Effector memory CD8-positive, alpha-beta T cell (primary cell): ENCODE measurements around the gene ABCG1.

Experiments used
- ATAC-seq: fragments of 150-1000 bp; cut with Tn5 transposase; replicated peaks from 2 replicates; pipeline ENCODE4 v1.10.0; 2021; ENCODE audit warnings: mild to moderate bottlenecking, moderate library complexity
- DNase-seq, 3 experiments: peaks; one replicate each; pipeline ENCODE4 v3.0.0; 2021
- H3K27ac Mint-ChIP-seq, 2 donors: one replicate each; pipeline ENCODE4 v1.8.0; 2022; ENCODE audit warnings: mild to moderate bottlenecking in 2 of 2, mixed read lengths in 2 of 2, moderate library complexity in 2 of 2
- H3K27me3 Mint-ChIP-seq, 2 donors: one replicate each; pipeline ENCODE4 v1.8.0; 2022; ENCODE audit warnings: mixed read lengths in 2 of 2
- H3K36me3 Mint-ChIP-seq: one replicate; pipeline ENCODE4 v1.8.0; 2022; ENCODE audit warnings: mild to moderate bottlenecking, moderate library complexity, mixed read lengths; ENCODE audit not compliant: insufficient read depth
- H3K4me1 Mint-ChIP-seq, 2 donors: one replicate each; pipeline ENCODE4 v1.8.0; 2022; ENCODE audit warnings: low read depth in 2 of 2, mixed read lengths in 2 of 2
- H3K4me3 Mint-ChIP-seq, 2 donors: one replicate each; pipeline ENCODE4 v1.8.0; 2022; ENCODE audit warnings: mild to moderate bottlenecking in 2 of 2, mixed read lengths in 2 of 2, moderate library complexity in 2 of 2
- H3K9me3 Mint-ChIP-seq, 2 donors: one replicate each; pipeline ENCODE4 v1.8.0; 2022; ENCODE audit warnings: mixed read lengths in 2 of 2

The ABCG1 gene

GRCh38 chr21:42213082-42213774 lies 5.7 kb upstream of the ABCG1 start:
- no peaks in the 10 kb centered on the region for H3K27me3 Mint-ChIP-seq
- peaks cover 4% of the 10 kb centered on the region for H3K36me3 Mint-ChIP-seq
- H3K4me3 Mint-ChIP-seq = no peak overlapping the region
- ATAC-seq = no peak
- H3K9me3 Mint-ChIP-seq = peaks cover 0 to 2% of the 10 kb centered on the region in 2 donors
- no peak for DNase-seq
- peaks cover 0 to 1% of the 10 kb centered on the region in 2 donors for H3K4me1 Mint-ChIP-seq
- H3K27ac Mint-ChIP-seq = no peak overlapping the region

GRCh38 chr21:42214081-42214750 lies 4.7 kb upstream of the ABCG1 start:
- ATAC-seq (no peak), DNase-seq (no peak)
- Mint-ChIP-seq H3K4me1 (peaks cover 0 to 1% of the 10 kb centered on the region in 2 donors), H3K9me3 (peaks cover 0 to 2% of the 10 kb centered on the region in 2 donors), H3K36me3 (peaks cover 7% of the 10 kb centered on the region), H3K27ac (peak overlapping the region; percentile 60 to 66), H3K27me3 (no peaks in the 10 kb centered on the region), H3K4me3 (no peak overlapping the region)

DNA sequence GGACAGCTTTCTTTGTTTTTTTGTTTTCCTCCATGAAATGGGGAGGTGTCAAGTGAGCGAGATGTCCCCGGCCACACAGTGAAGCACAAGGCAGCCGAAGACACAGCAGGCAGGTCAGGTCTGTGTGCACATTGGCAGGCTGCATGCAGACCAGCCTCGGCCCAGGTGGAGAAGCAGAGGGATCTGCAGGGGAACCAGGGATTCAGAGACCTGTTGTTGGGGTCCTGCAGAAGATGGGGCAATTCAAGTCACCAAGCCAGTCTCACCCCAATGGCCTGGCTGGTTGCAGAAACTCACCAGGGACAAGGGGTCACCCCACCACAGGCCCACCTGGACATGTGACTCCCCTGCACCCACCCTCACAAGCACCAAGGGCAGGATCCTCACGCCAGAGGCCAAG lies 4.0 kb upstream of the ABCG1 start:
- Mint-ChIP-seq H3K36me3 (peaks cover 14% of the 10 kb centered on the region), H3K9me3 (peaks cover 0 to 2% of the 10 kb centered on the region in 2 donors), H3K4me3 (no peak overlapping the region), H3K4me1 (peaks cover under 1 to 1% of the 10 kb centered on the region in 2 donors), H3K27ac (peak overlapping the region in 1 of 2 donors; percentile 60), H3K27me3 (no peaks in the 10 kb centered on the region)
- DNase-seq = no peak
- no peak for ATAC-seq

GRCh38 chr21:42215942-42216725 lies 2.8 kb upstream of the ABCG1 start:
- Mint-ChIP-seq H3K4me3 (no peak overlapping the region), H3K4me1 (peaks cover 8 to 9% of the 10 kb centered on the region in 2 donors), H3K27ac (no peak overlapping the region), H3K27me3 (no peaks in the 10 kb centered on the region), H3K36me3 (peaks cover 22% of the 10 kb centered on the region), H3K9me3 (peaks cover 0 to 2% of the 10 kb centered on the region in 2 donors)
- no peak for DNase-seq
- no peak for ATAC-seq

- Mint-ChIP-seq H3K27ac (peak overlapping the region in 1 of 2 donors; percentile 60), H3K4me3 (no peak overlapping the region), H3K4me1 (peaks cover 12 to 15% of the 10 kb centered on the region in 2 donors), H3K9me3 (peaks cover 0 to 2% of the 10 kb centered on the region in 2 donors), H3K36me3 (peaks cover 26% of the 10 kb centered on the region), H3K27me3 (no peaks in the 10 kb centered on the region)
- ATAC-seq (no peak), DNase-seq (no peak)
Measured at GRCh38 chr21:42216726-42217572, 2.0 kb upstream of the ABCG1 start.

- DNase-seq (no peak), ATAC-seq (no peak)
- H3K9me3 Mint-ChIP-seq = peaks cover 0 to 2% of the 10 kb centered on the region in 2 donors
- peaks cover 19 to 27% of the 10 kb centered on the region in 2 donors for H3K4me1 Mint-ChIP-seq
- H3K4me3 Mint-ChIP-seq = peak overlapping the region; percentile 86 to 88
- H3K27ac Mint-ChIP-seq = peak overlapping the region; percentile 91 to 96
- H3K27me3 Mint-ChIP-seq = no peaks in the 10 kb centered on the region
- H3K36me3 Mint-ChIP-seq = peaks cover 34% of the 10 kb centered on the region
Measured at GRCh38 chr21:42219606-42220137, 732 bp downstream of the ABCG1 start.

DNA sequence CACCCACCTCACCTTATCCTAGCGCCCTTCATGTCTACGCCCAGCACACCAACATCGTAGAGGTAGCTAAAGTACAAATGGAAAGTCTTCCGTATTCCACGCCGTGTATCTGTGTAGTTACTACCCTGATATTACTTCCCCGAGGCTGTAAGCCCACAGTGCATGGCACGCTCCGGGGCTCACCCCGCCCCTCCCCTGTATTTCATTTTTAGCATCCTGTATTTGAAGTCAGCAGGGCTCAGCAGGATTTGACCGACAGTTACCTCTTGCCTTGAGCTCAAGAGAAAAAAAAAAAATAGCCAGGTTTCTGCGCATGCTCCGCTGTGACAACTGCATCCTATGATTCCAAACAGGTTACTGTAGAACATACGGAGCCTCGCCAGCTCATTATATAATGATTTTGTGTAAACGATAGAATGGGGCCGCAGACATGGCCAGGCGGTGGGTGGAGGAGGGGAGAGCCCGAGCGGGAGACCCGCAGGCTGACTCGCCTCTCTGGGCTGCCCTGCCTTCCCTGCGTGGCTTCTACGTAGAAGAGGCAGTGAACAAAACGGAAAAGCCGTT lies 1.3 kb downstream of the ABCG1 start:
- Mint-ChIP-seq H3K36me3 (peaks cover 40% of the 10 kb centered on the region), H3K9me3 (peaks cover 0 to 2% of the 10 kb centered on the region in 2 donors), H3K27ac (peak overlapping the region; percentile 91 to 96), H3K4me1 (peaks cover 19 to 27% of the 10 kb centered on the region in 2 donors), H3K4me3 (peak overlapping the region; percentile 86 to 88), H3K27me3 (no peaks in the 10 kb centered on the region)
- peak; percentile 86 for ATAC-seq
- peak; percentile 81 to 84 (median 84) for DNase-seq

- H3K27ac Mint-ChIP-seq = peak overlapping the region in 1 of 2 donors; percentile 77
- H3K36me3 Mint-ChIP-seq = peaks cover 53% of the 10 kb centered on the region
- H3K9me3 Mint-ChIP-seq = no peaks in the 10 kb centered on the region
- peaks cover 22 to 28% of the 10 kb centered on the region in 2 donors for H3K4me1 Mint-ChIP-seq
- H3K4me3 Mint-ChIP-seq = peak overlapping the region; percentile 19 to 40
- H3K27me3 Mint-ChIP-seq = no peaks in the 10 kb centered on the region
- ATAC-seq (no peak), DNase-seq (no peak)
Measured at GRCh38 chr21:42221581-42222345, 2.8 kb downstream of the ABCG1 start.

- no peak overlapping the region for H3K4me3 Mint-ChIP-seq
- H3K27me3 Mint-ChIP-seq = no peaks in the 10 kb centered on the region
- H3K27ac Mint-ChIP-seq = no peak overlapping the region
- no peak for DNase-seq
- H3K9me3 Mint-ChIP-seq = no peaks in the 10 kb centered on the region
- peaks cover 59% of the 10 kb centered on the region for H3K36me3 Mint-ChIP-seq
- ATAC-seq = no peak
- peaks cover 24 to 32% of the 10 kb centered on the region in 2 donors for H3K4me1 Mint-ChIP-seq
Measured at GRCh38 chr21:42222386-42222785, 3.4 kb downstream of the ABCG1 start.

DNA sequence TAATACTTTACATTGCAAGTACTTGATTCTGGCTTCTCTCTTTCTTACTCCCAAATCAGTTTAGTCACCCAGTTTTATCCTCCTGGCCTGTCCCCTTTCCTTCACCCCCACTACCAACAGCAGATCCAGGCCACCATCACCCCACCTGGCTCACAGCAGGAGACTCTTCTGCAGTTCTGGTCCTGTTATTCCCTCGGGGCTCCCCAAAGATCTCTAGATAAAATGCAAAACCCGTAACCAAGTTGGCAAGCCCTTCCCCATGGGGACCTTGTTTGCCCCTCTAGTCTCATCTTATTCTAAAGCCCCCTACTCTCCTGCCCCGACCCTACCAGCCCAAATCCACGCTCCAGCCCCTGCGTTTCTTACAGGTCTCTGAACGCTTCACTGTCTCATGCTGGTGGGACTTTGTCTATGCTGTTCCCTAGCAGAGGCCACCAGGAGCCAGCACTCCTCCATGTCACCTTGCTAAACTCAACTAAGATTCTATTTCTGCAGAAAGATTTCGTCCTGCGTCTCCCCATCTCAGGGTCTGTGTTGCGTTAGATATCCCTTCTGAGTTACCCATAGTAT lies 4.0 kb downstream of the ABCG1 start:
- no peak overlapping the region for H3K4me3 Mint-ChIP-seq
- no peaks in the 10 kb centered on the region for H3K9me3 Mint-ChIP-seq
- DNase-seq (no peak), ATAC-seq (no peak)
- peaks cover 29 to 37% of the 10 kb centered on the region in 2 donors for H3K4me1 Mint-ChIP-seq
- no peaks in the 10 kb centered on the region for H3K27me3 Mint-ChIP-seq
- H3K27ac Mint-ChIP-seq = peak overlapping the region in 1 of 2 donors; percentile 11
- H3K36me3 Mint-ChIP-seq = peaks cover 62% of the 10 kb centered on the region

DNA sequence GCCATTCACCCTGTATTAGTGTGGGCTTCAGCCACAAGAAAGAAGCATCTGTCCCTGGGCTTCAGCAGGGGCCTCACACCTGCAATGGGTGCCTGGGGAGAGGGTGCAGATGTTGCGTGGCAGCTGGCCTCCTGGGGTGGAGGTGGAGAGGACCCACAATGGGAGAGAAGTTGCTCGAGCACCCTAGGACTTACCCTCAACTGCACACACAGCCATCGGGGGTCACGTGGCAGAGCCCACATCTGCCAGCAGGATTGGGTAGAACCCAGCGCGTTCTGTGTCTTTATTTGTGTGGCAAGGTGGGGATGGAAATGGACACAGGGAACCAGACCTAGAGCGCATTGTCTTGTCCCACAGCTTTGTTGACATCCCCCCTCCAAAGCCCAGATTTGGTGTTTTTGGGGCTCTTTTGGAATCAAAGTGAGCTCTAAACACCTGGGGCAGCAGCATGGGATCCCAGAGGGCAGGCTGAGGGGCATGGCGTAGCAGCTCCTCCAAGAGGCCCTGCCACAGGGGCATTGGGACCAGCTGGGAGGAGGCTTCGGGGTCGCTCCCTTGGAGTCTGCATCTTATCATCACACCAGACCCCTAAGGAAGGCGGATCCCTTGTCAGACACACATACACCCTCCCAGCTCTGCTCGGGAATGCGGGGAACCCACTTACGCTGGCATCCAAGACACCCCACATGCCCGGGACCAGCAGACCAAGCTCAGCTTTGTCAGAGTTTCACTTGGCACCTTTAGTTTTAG lies 5.1 kb downstream of the ABCG1 start:
- ATAC-seq (no peak), DNase-seq (no peak)
- Mint-ChIP-seq H3K4me3 (no peak overlapping the region), H3K27me3 (no peaks in the 10 kb centered on the region), H3K4me1 (peaks cover 37 to 47% of the 10 kb centered on the region in 2 donors), H3K36me3 (peaks cover 67% of the 10 kb centered on the region), H3K9me3 (no peaks in the 10 kb centered on the region), H3K27ac (no peak overlapping the region)
